OCI-LY1 (cell line): ENCODE results near the gene KCNJ12.

Experiments used
- CTCF ChIP-seq: fragments of 200-600 bp; sonication (generic), shearing (Covaris generic); IDR thresholded peaks from 2 replicates; pipeline ENCODE4 v1.5.1; 2017; ENCODE audit warnings: mild to moderate bottlenecking, antibody characterized with exemption, low read length, moderate library complexity, mixed read lengths
- EZH2 ChIP-seq: fragments of 200-600 bp; sonication (generic), shearing (Covaris generic); IDR thresholded peaks from 2 replicates; pipeline ENCODE4 v1.8.0; 2017; ENCODE audit warnings: borderline replicate concordance, mixed run types, mild to moderate bottlenecking, antibody characterized with exemption, low read length, moderate library complexity, mixed read lengths

- peak; percentile 56 for TF ChIP-seq CTCF
- TF ChIP-seq EZH2, result no peak
Observed at GRCh38 chr17:21374441-21375161, 1.6 kb upstream of the KCNJ12 start.
